Muscle layer of colon (tissue), 2 donors: ENCODE results near the gene IL34.
"Not testable (repeated sequence)": the region's sequence is repeated elsewhere in the genome, so short reads cannot be mapped to it uniquely, and the experiment has no call there.

Source experiments
- H3K27ac ChIP-seq: one replicate; pipeline ENCODE4 v1.7.0; 2013; ENCODE audit warnings: low read depth, mild to moderate bottlenecking, low read length, moderate library complexity
- H3K27me3 ChIP-seq, 2 donors: one replicate each; pipeline ENCODE4 v1.7.0; 2013; ENCODE audit warnings: low read length in 2 of 2, mild to moderate bottlenecking in 2 of 2; ENCODE audit not compliant: insufficient read depth in 2 of 2, control insufficient read depth in 1 of 2
- H3K36me3 ChIP-seq: one replicate; pipeline ENCODE4 v1.7.0; 2013; ENCODE audit warnings: mild to moderate bottlenecking, low read length; ENCODE audit not compliant: insufficient read depth
- H3K4me1 ChIP-seq: one replicate; pipeline ENCODE4 v1.7.0; 2013; ENCODE audit warnings: mild to moderate bottlenecking, low read length; ENCODE audit not compliant: insufficient read depth
- H3K4me3 ChIP-seq, 2 donors: one replicate each; pipeline ENCODE4 v1.7.0; 2013; ENCODE audit warnings: low read length in 2 of 2, low read depth in 1 of 2, mild to moderate bottlenecking in 1 of 2, moderate library complexity in 1 of 2
- H3K9ac ChIP-seq: one replicate; pipeline ENCODE4 v1.7.0; 2013; ENCODE audit warnings: low read length
- H3K9me3 ChIP-seq: one replicate; pipeline ENCODE4 v1.7.0; 2013; ENCODE audit warnings: mild to moderate bottlenecking, low read length
- donor health status: abdominal sarcoma.
- donor health status: Adenocarcinoma of cecum.

IL34 gene

DNA sequence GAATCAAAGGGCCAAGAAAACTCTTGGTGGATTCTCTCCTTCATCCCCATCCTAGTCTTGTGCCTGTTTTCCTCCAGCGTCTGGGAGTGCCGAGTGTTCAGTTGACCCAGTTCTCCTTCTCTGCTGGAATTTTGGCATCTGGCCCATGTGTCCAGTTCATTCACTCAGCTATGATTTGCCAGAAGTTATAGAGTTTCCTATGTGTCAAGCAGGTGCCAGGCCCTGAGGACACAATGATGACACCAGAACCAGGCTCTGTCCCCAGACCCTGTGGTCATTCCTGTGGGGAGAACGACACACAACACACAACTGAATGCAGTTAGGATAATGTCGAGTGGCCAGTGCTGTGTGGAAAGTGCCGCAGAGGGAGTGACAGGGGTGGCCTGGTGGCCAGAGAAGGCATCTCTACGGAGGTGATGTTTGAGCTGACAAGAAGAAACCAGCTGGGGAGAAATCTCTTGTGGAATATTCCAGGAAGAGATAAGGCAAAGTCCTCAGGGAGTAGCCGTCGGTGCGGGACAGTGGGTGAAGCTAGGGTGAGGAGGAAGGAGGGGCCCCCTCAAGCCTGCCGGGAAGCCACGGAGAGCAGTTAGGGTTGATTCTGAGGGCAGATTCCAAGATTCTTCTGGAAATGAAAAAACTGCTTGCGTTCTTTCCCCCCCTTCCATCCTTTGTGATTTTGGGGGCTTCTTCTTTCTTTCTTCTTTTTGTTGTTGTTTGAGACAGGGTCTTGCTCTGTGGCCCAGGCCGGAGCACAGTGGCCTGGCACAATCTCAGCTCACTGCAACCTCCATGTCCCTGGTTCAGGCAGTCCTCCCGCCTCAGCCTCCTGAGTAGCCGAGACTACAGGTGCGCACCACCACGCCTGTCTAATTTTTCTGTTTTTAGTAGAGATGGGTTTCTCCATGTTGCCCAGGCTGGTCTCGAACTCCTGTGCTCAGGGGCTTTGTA lies 35.8 kb upstream of the IL34 start:
- Histone ChIP-seq H3K4me3 (no peak overlapping the region), H3K27me3 (no peaks in the 10 kb centered on the region), H3K9ac (no peak overlapping the region), H3K27ac (no peak overlapping the region), H3K4me1 (peaks cover 9% of the 10 kb centered on the region), H3K36me3 (no peaks in the 10 kb centered on the region), H3K9me3 (no peaks in the 10 kb centered on the region)

DNA sequence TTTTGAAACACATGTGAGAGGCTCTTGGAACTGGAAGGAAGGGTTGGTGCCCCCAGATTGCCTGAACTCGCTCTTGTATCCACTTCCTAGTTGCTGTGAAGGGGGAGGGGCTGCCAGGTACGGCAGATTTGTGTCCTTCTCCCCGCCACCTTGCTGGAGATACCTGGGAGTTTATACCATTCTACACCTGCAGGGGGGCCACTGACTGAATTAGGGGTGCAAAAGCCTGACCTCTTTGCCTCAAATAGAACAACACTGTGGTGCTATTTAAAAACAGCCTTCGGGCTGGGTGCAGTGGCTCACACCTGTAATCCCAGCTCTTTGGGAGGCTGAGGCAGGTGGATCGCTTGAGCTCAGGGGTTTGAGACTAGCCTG lies 35.1 kb upstream of the IL34 start:
- Histone ChIP-seq H3K27ac (no peak overlapping the region), H3K27me3 (no peaks in the 10 kb centered on the region), H3K9ac (no peak overlapping the region), H3K9me3 (no peaks in the 10 kb centered on the region), H3K36me3 (no peaks in the 10 kb centered on the region), H3K4me3 (no peak overlapping the region), H3K4me1 (peaks cover 9% of the 10 kb centered on the region)

GRCh38 chr16:70611785-70612303 lies 34.5 kb upstream of the IL34 start:
- H3K9me3 ChIP-seq = no peaks in the 10 kb centered on the region
- H3K9ac ChIP-seq = no peak overlapping the region
- H3K4me3 ChIP-seq = no peak overlapping the region
- peaks cover 9% of the 10 kb centered on the region for H3K4me1 ChIP-seq
- H3K36me3 ChIP-seq = no peaks in the 10 kb centered on the region
- H3K27me3 ChIP-seq = no peaks in the 10 kb centered on the region
- no peak overlapping the region for H3K27ac ChIP-seq

- no peaks in the 10 kb centered on the region for H3K36me3 ChIP-seq
- H3K9me3 ChIP-seq = no peaks in the 10 kb centered on the region
- no peak overlapping the region for H3K4me3 ChIP-seq
- no peak overlapping the region for H3K27ac ChIP-seq
- no peaks in the 10 kb centered on the region for H3K27me3 ChIP-seq
- H3K9ac ChIP-seq = no peak overlapping the region
- H3K4me1 ChIP-seq = peaks cover 9% of the 10 kb centered on the region
Measured at GRCh38 chr16:70612931-70613330, 33.4 kb upstream of the IL34 start.

DNA sequence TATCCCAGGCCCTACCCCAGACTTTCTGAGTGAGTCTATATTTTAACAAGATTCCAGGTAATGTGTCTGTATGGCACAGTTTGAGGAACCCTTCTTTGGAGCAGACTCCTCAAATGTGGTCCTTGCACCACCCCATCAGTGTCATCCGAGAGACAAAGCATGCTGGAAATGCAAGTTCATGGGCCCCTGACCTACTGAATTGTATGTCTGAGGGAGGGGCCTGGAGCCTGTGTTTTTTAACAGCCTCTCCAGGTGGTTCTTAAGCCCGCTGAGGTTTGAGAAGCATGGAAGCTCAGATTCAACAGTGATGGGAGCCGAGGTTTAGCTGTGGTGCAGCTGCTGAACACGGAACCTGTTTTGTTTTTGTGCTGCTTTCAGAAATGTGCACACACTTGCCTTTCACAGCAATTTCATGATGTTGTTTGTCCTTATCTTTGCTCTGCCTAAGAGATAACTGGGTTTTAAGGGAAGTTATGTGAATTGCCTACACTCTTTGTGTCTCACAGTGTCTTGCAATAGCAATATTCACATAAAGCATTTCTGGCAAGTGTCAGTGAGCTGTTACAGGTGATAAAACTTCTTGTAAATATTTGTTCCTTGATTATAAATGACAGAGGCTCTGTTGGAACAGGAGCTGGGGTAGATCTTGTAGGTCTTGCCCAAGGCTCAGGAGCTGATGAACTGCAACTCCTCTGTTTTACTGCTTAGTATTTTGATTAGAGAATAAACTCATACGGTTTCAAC lies 32.0 kb upstream of the IL34 start:
- no peak overlapping the region for H3K4me3 ChIP-seq
- H3K27me3 ChIP-seq = no peaks in the 10 kb centered on the region
- H3K4me1 ChIP-seq = peaks cover 9% of the 10 kb centered on the region
- H3K27ac ChIP-seq = no peak overlapping the region
- H3K36me3 ChIP-seq = no peaks in the 10 kb centered on the region
- no peaks in the 10 kb centered on the region for H3K9me3 ChIP-seq
- no peak overlapping the region for H3K9ac ChIP-seq

DNA sequence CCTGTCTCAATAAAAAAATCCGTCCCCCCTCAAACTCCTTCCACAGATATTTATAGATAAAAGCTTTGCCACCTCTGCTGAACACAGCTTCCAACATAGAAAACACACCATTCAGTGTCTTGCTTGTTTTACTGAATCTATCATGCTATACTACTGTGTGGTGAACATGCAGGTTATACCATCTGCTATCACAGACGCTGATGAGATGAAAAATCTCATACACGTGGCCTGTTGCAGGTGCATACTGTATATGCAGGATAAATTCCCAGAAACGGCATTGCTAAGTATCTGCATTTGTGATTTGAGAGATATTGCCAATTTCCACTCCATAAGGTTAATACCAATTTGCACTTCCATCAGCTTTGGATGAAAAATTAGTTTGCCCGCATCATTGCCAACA lies 30.4 kb upstream of the IL34 start:
- Histone ChIP-seq H3K4me3 (no peak overlapping the region), H3K4me1 (peaks cover 9% of the 10 kb centered on the region), H3K27ac (no peak overlapping the region), H3K9ac (no peak overlapping the region), H3K9me3 (no peaks in the 10 kb centered on the region), H3K36me3 (no peaks in the 10 kb centered on the region), H3K27me3 (no peaks in the 10 kb centered on the region)

DNA sequence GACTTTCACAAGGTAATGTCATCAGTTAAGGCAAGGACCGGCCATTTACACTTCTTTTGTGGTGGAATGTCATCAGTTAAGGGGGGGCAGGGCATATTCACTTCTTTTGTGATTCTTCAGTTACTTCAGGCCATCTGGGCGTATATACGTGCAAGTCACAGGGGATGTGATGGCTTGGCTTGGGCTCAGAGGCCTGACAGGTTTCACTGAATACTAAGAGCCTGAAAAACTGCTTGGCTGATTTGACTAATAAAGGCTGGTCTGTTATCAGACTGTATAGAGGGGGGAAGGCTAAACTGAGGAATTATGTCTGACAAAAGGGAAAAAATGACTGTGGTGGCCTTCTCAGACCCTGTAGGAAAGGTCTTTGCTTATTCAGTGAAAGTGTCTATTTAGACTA lies 24.5 kb upstream of the IL34 start:
- not testable (repeated sequence) for H3K9ac ChIP-seq, H3K27me3 ChIP-seq, H3K4me1 ChIP-seq, H3K27ac ChIP-seq, H3K4me3 ChIP-seq, H3K36me3 ChIP-seq, H3K9me3 ChIP-seq

DNA sequence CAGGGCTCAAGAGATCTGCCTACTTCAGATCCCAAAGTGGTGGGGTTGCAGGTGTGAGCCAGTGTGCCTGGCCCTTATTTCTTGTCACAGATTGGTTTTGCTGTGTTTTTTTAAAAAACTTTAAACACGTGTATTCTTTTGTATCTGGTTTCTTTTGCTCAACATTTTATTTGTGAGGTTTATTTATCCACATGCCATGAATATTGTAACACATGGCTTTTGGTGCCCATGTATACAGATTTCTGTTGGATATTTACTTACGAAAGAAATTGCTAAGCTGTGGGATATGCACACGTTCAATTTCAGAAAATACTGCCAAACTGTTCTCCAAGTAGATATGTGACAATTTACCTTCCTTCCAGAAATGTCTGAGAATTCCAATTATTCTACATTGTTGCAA lies 18.7 kb upstream of the IL34 start:
- Histone ChIP-seq H3K27me3 (no peaks in the 10 kb centered on the region), H3K9ac (no peak overlapping the region), H3K36me3 (no peaks in the 10 kb centered on the region), H3K4me1 (no peaks in the 10 kb centered on the region), H3K27ac (no peak overlapping the region), H3K9me3 (peaks cover 6% of the 10 kb centered on the region), H3K4me3 (no peak overlapping the region)

DNA sequence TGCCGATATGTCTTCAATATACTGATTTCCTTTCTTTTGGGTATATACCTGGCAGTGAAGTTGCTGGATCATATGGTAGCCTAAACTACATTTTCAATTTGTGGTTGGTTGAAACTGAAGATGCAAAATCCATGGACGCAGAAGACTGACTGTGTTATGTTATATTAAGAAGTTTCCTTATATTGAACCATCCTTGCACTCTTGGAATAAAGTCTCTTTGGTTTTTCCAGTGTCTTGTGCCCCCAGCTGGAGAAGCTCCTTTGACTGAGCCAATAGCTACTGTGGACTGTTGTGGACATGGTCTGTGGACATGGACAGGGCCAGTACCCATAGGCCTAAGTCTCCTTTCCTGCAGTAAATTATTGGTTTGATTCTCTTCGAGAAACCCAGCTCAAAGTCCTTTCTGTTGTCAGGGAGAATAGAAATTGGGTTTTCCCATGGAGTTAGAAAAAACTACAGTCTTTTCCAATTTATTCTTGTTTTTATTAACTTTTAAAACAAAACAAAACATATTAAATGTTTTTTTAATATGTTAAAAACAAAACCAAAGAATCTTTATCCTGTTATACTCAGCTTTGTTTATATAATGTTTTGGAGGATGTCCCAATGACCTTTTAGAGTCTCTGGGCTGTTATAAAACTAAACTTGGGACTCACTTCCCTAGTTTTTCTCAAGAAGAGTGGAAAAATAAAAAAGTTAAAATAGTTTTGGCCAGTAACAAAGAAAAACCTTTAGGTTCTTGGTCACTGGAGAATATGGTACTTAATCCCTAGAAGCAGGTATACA lies 15.2 kb upstream of the IL34 start:
- peaks cover 6% of the 10 kb centered on the region for H3K9me3 ChIP-seq
- H3K4me1 ChIP-seq = peaks cover 7% of the 10 kb centered on the region
- H3K27me3 ChIP-seq = no peaks in the 10 kb centered on the region
- no peak overlapping the region for H3K27ac ChIP-seq
- H3K36me3 ChIP-seq = no peaks in the 10 kb centered on the region
- no peak overlapping the region for H3K4me3 ChIP-seq
- no peak overlapping the region for H3K9ac ChIP-seq

DNA sequence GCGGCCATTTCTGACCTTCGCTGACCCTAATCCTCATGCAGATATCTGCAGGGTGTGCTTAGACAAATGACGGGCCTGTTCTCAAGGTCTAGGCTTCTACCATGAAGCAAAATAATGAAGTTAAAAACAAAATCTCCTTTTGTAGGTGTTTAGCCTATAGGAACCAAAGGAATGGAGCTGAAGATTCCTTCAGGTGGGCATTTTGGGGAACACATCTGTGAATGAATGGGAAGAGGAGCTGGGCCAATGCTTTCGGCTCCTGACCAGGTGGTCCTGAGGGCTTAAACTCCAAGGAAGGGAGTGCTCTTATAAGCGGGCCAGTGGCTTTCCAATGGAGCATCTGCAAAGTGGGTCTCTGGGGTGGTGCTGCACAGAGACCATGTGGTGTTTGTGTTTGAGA lies 14.1 kb upstream of the IL34 start:
- peaks cover 6% of the 10 kb centered on the region for H3K9me3 ChIP-seq
- no peak overlapping the region for H3K9ac ChIP-seq
- no peaks in the 10 kb centered on the region for H3K36me3 ChIP-seq
- no peak overlapping the region for H3K4me3 ChIP-seq
- peaks cover 7% of the 10 kb centered on the region for H3K4me1 ChIP-seq
- H3K27ac ChIP-seq = no peak overlapping the region
- H3K27me3 ChIP-seq = no peaks in the 10 kb centered on the region

DNA sequence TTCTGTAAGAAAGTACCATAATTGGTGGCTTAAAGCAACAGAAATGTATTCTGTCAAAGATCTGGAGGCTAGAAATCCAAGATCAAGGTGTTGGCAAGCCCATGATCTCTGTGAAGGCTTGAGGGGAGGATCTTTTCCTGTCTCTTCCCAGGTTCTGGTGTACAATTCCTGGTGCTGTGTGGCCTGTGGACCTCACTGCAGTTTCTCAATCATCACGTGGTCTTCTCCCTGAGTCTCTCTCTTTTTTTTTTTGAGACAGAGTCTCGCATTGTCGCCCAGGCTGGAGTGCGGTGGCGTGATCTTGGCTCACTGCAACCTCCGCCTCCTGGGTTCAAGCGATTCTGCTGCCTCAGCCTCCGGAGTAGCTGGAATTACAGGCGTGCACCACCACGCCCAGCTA lies 12.7 kb upstream of the IL34 start:
- not testable (repeated sequence) for H3K27ac ChIP-seq, H3K36me3 ChIP-seq, H3K4me3 ChIP-seq, H3K27me3 ChIP-seq, H3K9ac ChIP-seq, H3K4me1 ChIP-seq, H3K9me3 ChIP-seq
